Measurements from ENCODE around the gene SLC6A6. TPM values are rescaled to one million over a fixed set of nuclear protein-coding genes. Genes with fewer than 3 reads are reported as not detected.

Gene SLC6A6
- total RNA-seq, 2 experiments from 2014 or later, result 43.4 to 48.8 TPM

DNA sequence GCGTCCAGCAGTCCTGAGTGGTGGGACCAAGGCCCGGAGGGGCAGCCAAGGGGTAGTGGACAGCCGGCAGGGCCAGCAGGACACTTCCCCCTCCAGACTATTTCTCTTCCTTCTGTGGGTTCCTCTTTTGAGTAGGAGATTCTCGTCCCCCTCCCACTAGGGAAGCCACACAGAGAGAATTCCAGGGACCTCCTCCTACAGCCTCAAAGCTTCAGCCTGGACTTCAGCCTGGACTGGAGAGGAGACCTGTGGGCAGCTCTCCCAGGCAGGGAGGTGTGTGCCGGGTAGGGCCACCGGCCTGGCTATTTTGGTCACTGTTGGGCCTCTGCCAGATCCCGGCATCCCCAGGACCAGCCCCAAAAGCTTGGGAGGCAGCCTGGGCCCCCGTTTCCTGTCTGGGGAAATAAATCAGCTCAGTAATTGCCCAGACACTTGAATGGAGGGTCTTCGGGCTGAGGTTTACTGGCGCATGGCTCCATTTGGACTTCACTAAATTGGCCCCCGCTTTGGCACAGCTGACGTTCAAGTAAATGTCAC is 1.3 kb downstream of the SLC6A6 start:
- ATAC-seq (no peak), DNase-seq (no peak)
- intact Hi-C loops (cut with micrococcal nuclease), result loop anchor here (2.0 to 10.0 kb wide), 2 partner anchors 29 to 61 kb away; no protein-coding TSS in a partner anchor
- Mint-ChIP-seq H3K4me3 (peak overlapping the region; percentile 92), H3K27ac (peak overlapping the region; percentile 89), H3K4me1 (ENCODE audit: low read depth) (peaks cover 36% of the 10 kb centered on the region), H3K36me3 (ENCODE audit: low read depth) (peaks cover 27% of the 10 kb centered on the region), H3K27me3 (no peaks in the 10 kb centered on the region), H3K9me3 (no peaks in the 10 kb centered on the region)
- CTCF ChIA-PET, result interaction anchor here (0.9 to 2.4 kb wide), 3 partner anchors 21 to 64 kb away, joined by 3 to 12 read pairs (median 3); no protein-coding TSS in a partner anchor
- TF ChIP-seq, protein P1, sequence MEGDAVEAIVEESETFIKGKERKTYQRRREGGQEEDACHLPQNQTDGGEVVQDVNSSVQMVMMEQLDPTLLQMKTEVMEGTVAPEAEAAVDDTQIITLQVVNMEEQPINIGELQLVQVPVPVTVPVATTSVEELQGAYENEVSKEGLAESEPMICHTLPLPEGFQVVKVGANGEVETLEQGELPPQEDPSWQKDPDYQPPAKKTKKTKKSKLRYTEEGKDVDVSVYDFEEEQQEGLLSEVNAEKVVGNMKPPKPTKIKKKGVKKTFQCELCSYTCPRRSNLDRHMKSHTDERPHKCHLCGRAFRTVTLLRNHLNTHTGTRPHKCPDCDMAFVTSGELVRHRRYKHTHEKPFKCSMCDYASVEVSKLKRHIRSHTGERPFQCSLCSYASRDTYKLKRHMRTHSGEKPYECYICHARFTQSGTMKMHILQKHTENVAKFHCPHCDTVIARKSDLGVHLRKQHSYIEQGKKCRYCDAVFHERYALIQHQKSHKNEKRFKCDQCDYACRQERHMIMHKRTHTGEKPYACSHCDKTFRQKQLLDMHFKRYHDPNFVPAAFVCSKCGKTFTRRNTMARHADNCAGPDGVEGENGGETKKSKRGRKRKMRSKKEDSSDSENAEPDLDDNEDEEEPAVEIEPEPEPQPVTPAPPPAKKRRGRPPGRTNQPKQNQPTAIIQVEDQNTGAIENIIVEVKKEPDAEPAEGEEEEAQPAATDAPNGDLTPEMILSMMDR (IDR thresholded peaks at IDR 0.05), result no peak
- POLR2A ChIA-PET, result interaction anchor here (0.5 to 7.5 kb wide), 4 partner anchors 25 to 225 kb away, joined by 3 to 112 read pairs (median 5); partner anchors contain the start of gene LSM3

DNA sequence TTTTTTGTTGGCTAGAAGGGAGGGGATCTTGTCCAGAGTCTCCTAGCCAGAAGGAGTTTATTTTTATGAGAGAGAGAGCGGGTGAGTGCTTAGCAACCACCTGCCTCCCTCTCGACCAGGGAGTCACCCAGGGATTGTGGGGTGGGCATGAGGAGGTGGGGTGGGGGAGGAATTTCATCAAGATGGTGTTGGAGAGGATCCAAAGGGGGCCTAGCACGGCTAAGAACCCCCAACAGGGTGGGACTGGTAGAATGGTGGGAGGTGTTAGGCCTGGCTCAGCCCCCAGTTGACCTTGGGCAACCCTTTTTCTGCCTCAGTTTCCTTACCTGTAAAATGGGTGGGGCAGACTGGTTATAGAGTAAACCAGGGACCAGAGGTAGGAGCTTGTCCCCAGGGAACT is 1.8 kb downstream of the SLC6A6 start:
- no peak for DNase-seq
- Mint-ChIP-seq H3K27ac (peak overlapping the region; percentile 89), H3K4me1 (ENCODE audit: low read depth) (peaks cover 39% of the 10 kb centered on the region), H3K27me3 (no peaks in the 10 kb centered on the region), H3K36me3 (ENCODE audit: low read depth) (peaks cover 28% of the 10 kb centered on the region), H3K4me3 (peak overlapping the region; percentile 92), H3K9me3 (no peaks in the 10 kb centered on the region)
- ChIA-PET CTCF (interaction anchor here (0.9 to 2.4 kb wide), 4 partner anchors 17 to 64 kb away, joined by 3 to 12 read pairs (median 4); no protein-coding TSS in a partner anchor), POLR2A (interaction anchor here (0.5 to 7.5 kb wide), 5 partner anchors 25 to 823 kb away, joined by 3 to 112 read pairs (median 5); partner anchors contain the start of gene LSM3)
- ATAC-seq, result no peak
- TF ChIP-seq, protein P1 (IDR thresholded peaks at IDR 0.05), result no peak
- intact Hi-C loops (cut with micrococcal nuclease), result loop anchor here (10.0 kb wide), 1 partner anchor 61 kb away; no protein-coding TSS in a partner anchor

DNA sequence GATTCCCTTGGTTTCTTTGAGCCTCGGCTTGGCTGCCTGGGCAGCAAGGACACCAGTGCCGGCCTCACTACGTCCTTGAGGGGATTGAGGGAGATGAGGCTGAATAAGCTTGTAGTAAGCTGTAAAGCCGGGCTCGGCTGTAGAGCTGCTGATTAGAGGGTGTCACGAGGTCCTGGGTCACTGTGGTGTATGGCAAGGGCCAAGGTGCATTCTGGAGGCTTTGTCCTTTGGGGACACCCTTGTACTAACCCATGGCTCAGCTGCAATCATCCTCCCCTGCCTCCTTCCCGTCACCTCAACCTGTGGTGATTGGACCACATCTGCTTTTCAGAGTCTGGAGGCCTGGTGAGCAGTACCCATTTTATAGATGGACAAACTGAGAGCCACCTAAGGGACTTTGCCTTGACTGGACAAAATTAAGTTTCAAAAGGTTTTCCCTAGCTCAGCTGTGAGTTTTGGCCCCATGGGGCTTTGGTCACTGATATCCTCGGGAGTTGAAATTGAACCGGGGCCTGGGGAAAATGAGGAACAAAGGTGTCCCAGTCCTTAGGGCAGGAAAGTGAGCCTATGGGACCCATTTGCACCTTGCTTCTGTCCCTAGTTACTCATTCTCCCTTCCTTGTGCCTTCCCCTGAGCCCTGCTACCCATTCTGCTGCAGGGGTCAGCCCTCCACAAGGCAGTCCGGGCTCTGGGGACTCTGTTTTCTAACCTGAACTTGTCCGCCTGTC is 2.4 kb downstream of the SLC6A6 start:
- CTCF ChIA-PET, result interaction anchor here (1.0 to 2.4 kb wide), 5 partner anchors 17 to 201 kb away, joined by 3 to 12 read pairs (median 4); no protein-coding TSS in a partner anchor
- POLR2A ChIA-PET, result interaction anchor here (0.6 to 7.5 kb wide), 4 partner anchors 11 to 823 kb away, joined by 3 to 112 read pairs (median 10); partner anchors contain the start of gene LSM3

DNA sequence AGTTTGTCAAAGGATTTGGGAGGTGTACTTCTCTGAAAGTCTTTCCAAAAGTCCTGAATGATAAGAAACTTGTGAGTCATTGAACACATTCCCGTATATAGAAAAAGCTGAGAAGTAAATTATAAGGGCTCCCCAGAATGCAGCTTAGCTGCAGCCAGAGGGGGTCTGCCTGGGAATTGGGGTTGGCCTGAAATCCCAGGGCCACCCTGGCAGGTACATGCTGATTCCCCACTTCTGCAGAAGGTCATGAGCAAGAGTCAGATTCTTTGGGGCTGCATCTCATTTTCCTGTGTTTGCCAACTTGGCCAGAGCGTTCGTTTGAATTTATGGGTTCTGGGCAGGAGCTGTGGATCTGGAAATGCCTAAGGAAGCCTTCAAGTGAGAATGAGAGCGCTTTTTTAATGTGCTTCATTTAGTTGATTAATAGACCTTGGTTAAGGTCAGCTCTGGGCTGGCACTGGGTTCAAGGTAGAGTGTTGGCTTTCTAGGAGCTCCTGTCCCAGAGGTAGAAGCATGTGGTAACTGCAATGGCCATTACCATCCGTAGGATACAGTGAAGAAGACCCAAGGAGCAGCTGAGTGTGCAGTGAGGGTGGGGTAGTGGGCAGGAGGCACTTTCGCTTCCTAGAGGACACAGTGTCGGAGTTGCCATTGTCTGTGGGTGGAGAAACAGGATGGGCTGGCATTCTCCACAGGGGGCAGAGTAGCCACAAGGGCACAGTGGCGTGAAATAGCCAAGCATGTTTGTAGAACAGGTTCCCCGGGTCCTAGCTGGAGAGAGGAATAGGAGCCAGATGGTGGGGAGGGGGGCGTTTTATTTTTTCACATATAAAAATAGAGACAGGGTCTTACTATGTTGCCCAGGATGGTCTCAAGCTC is 3.2 kb downstream of the SLC6A6 start:
- H3K4me1 Mint-ChIP-seq (ENCODE audit: low read depth), result peaks cover 50% of the 10 kb centered on the region
- ChIA-PET POLR2A (interaction anchor here (1.3 to 7.5 kb wide), 3 partner anchors 10 to 227 kb away, joined by 5 to 112 read pairs (median 15); partner anchors contain the start of gene LSM3), CTCF (interaction anchor here (1.0 to 2.4 kb wide), 4 partner anchors 16 to 202 kb away, joined by 3 to 12 read pairs (median 4); no protein-coding TSS in a partner anchor)
- H3K36me3 Mint-ChIP-seq (ENCODE audit: low read depth), result peaks cover 38% of the 10 kb centered on the region
- no peaks in the 10 kb centered on the region for H3K27me3 Mint-ChIP-seq
- H3K27ac Mint-ChIP-seq, result no peak overlapping the region
- H3K9me3 Mint-ChIP-seq, result no peaks in the 10 kb centered on the region
- TF ChIP-seq, protein P1 (IDR thresholded peaks at IDR 0.05), result no peak
- intact Hi-C loops (cut with micrococcal nuclease), result loop anchor here (10.0 kb wide), 1 partner anchor 59 kb away; no protein-coding TSS in a partner anchor
- ATAC-seq (no peak), DNase-seq (no peak)
- H3K4me3 Mint-ChIP-seq, result peak overlapping the region; percentile 92

More for the DNA sequence above, 2.4 kb downstream of the SLC6A6 start:
- Mint-ChIP-seq H3K4me3 (peak overlapping the region; percentile 92), H3K27me3 (no peaks in the 10 kb centered on the region), H3K9me3 (no peaks in the 10 kb centered on the region), H3K27ac (peak overlapping the region; percentile 89), H3K36me3 (ENCODE audit: low read depth) (peaks cover 33% of the 10 kb centered on the region), H3K4me1 (ENCODE audit: low read depth) (peaks cover 44% of the 10 kb centered on the region)
- ATAC-seq, result no peak
- TF ChIP-seq, protein P1 (IDR thresholded peaks at IDR 0.05), result no peak
- no peak for DNase-seq
- intact Hi-C loops (cut with micrococcal nuclease), result loop anchor here (10.0 kb wide), 1 partner anchor 60 kb away; no protein-coding TSS in a partner anchor
